K562 (cell line): ENCODE measurements around the gene CLEC2L.

Experiments used
- CSDE1 ChIP-seq, 2 experiments: fragments of 450-650 bp; IDR thresholded peaks; 2 replicates each; pipeline ENCODE4 v1.6.1; 2016; ENCODE audit warnings: mild to moderate bottlenecking in 1 of 2
- GATA2 ChIP-seq: sonication (generic); formaldehyde crosslinking; IDR thresholded peaks from 2 replicates; pipeline ENCODE4 v1.4.0; 2020; ENCODE audit warnings: mild to moderate bottlenecking, missing genetic modification reagents
- GTF2F1 ChIP-seq: IDR thresholded peaks from 2 replicates; pipeline ENCODE4 v1.6.1; 2011; ENCODE audit warnings: low read depth, low read length, improper control_type of control experiment
- KLF6 ChIP-seq: fragments of 250-450 bp; sonication (Bioruptor Pico); IDR thresholded peaks from 2 replicates; pipeline ENCODE4 v1.4.0; 2020; ENCODE audit warnings: mild to moderate bottlenecking, moderate library complexity, borderline replicate concordance
- MCM5 ChIP-seq: fragments of 450-650 bp; IDR thresholded peaks from 2 replicates; pipeline ENCODE4 v1.6.1; 2016; ENCODE audit warnings: low read depth
- MTA1 ChIP-seq: fragments of 450-650 bp; IDR thresholded peaks from 2 replicates; pipeline ENCODE4 v1.6.1; 2017; ENCODE audit warnings: borderline replicate concordance
- NFE2 ChIP-seq: IDR thresholded peaks from 2 replicates; pipeline ENCODE4 v1.6.1; 2014; ENCODE audit warnings: antibody characterized with exemption, low read depth
- POLR2AphosphoS5 ChIP-seq: IDR thresholded peaks from 2 replicates; pipeline ENCODE4 v1.6.1; 2011; ENCODE audit warnings: mild to moderate bottlenecking, low read depth, low read length, moderate library complexity; ENCODE audit not compliant: control insufficient read depth, insufficient read depth
- TAF1 ChIP-seq: IDR thresholded peaks from 2 replicates; pipeline ENCODE4 v1.6.1; 2011; ENCODE audit warnings: mild to moderate bottlenecking, low read length, moderate library complexity; ENCODE audit not compliant: insufficient read depth, control insufficient read depth, severe bottlenecking; ENCODE audit errors: extremely low read depth
- TCF7 ChIP-seq: sonication (generic); IDR thresholded peaks from 2 replicates; pipeline ENCODE4 v1.6.1; 2016; ENCODE audit warnings: antibody characterized with exemption, borderline replicate concordance
- ZBTB17 ChIP-seq: fragments of 450-650 bp; formaldehyde crosslinking; IDR thresholded peaks from 2 replicates; pipeline ENCODE4 v1.4.0; 2020; ENCODE audit warnings: mild to moderate bottlenecking
- ZBTB2 ChIP-seq: fragments of 450-650 bp; IDR thresholded peaks from 2 replicates; pipeline ENCODE4 v1.6.1; 2016; ENCODE audit warnings: antibody characterized with exemption
- ZBTB49 ChIP-seq: sonication (generic); formaldehyde crosslinking; IDR thresholded peaks from 2 replicates; pipeline ENCODE4 v1.8.0; 2022; ENCODE audit warnings: missing genetic modification reagents, mild to moderate bottlenecking, borderline replicate concordance
- ZNF695 ChIP-seq: fragments of 450-650 bp; formaldehyde crosslinking; IDR thresholded peaks from 2 replicates; pipeline ENCODE4 v1.4.0; 2020; ENCODE audit warnings: mild to moderate bottlenecking, moderate library complexity

GRCh38 chr7:139557857-139558581 lies 34.5 kb downstream of the CLEC2L start:
- TF ChIP-seq ZNF695 (CRISPR knock-in tag) (no peak), NFE2 (no peak), MTA1 (no peak), GATA2 (no peak), ZBTB2 (no peak), KLF6 (no peak), POLR2AphosphoS5 (no peak), TAF1 (no peak), MCM5 (no peak), ZBTB49 (no peak), CSDE1 (IDR thresholded peaks at IDR 0.05) (no peak), ZBTB17 (CRISPR knock-in tag) (no peak), GTF2F1 (no peak), TCF7 (no peak)
